K562 (cell line): ENCODE results near the gene FBXO27. TPM values are rescaled to one million over a fixed set of nuclear protein-coding genes. Genes with fewer than 3 reads are reported as not detected.

Experiments
- ATAC-seq: fragments of 200-7000 bp; cut with Tn5 transposase; 3 replicates; pipeline ENCODE4 v1.9.1; 2020; ENCODE audit warnings: moderate library complexity
- BruUV-seq: library from RNA; stranded (reverse); fragments of 400-500 nt; replicated peaks from 2 replicates; lab custom pipeline; 2021; lab: Mats Ljungman, UMichigan
- CTCF ChIA-PET: fragments of 300-600 bp; formaldehyde crosslinking; extraction: SDS; loops from one replicate; lab custom pipeline; 2021; ENCODE audit warnings: low intra/inter-chr PET ratio; lab: Yijun Ruan, JAX
- POLR2A ChIA-PET: fragments of 300-600, 350-650 bp; sonication (Branson Sonifier 250); formaldehyde crosslinking; extraction: SDS; loops from one replicate; lab custom pipeline; 2021; ENCODE audit warnings: antibody characterized with exemption, inconsistent platforms; lab: Yijun Ruan, JAX
- DNase-seq, 4 experiments: peaks; one replicate each; pipeline versions ENCODE4 v3.0.0 to v3.0.0-alpha.2; 2011 to 2018; ENCODE audit warnings: low spot score in 3 of 4, mixed read lengths in 3 of 4; ENCODE audit errors: extremely low read depth in 1 of 4
- FAIRE-seq: peaks from 2 replicates; lab custom pipeline; 2011; peaks lifted over from hg19 to GRCh38; lab: Jason Lieb, UNC
- H2AFZ ChIP-seq: 2 replicates; pipeline ENCODE4 v1.6.0; 2011; ENCODE audit warnings: low read depth, low read length, control low read depth, inconsistent platforms
- H3K27ac ChIP-seq: fragments of 200-600 bp; 3 replicates; pipeline ENCODE4 v1.8.0; 2011; ENCODE audit warnings: low read depth, mild to moderate bottlenecking, control low read depth, inconsistent platforms, low read length, moderate library complexity, mixed read lengths; ENCODE audit errors: extremely low read depth
- H3K27me3 ChIP-seq, 2 experiments: fragments of 300-600 bp in 1 of 2; 2 replicates in 1 of 2; 3 replicates in 1 of 2; pipeline versions ENCODE4 v1.6.0 to v1.8.0; 2011; ENCODE audit warnings: inconsistent platforms in 2 of 2, low read length in 2 of 2, mild to moderate bottlenecking in 1 of 2, mixed read lengths in 1 of 2, moderate library complexity in 1 of 2; ENCODE audit not compliant: control insufficient read depth in 2 of 2, insufficient read depth in 2 of 2
- H3K36me3 ChIP-seq: fragments of 300-600 bp; 3 replicates; pipeline ENCODE4 v1.8.0; 2011; ENCODE audit warnings: mild to moderate bottlenecking, low read length, inconsistent platforms; ENCODE audit not compliant: control insufficient read depth, insufficient read depth
- H3K4me1 ChIP-seq, 2 experiments: fragments of 200-600 bp in 1 of 2; replicated peaks in 1 of 2; 2 replicates in 1 of 2; 3 replicates in 1 of 2; pipeline versions ENCODE4 v1.5.1 to v1.8.0; 2011; ENCODE audit warnings: inconsistent platforms in 2 of 2, low read length in 2 of 2, mild to moderate bottlenecking in 1 of 2, mixed read lengths in 1 of 2, moderate library complexity in 1 of 2; ENCODE audit not compliant: control insufficient read depth in 2 of 2, insufficient read depth in 2 of 2
- H3K4me2 ChIP-seq: 2 replicates; pipeline ENCODE4 v1.6.1; 2011; ENCODE audit warnings: low read length, control low read depth, inconsistent platforms, mixed read lengths; ENCODE audit not compliant: insufficient read depth
- H3K4me3 ChIP-seq: fragments of 200-600 bp; sonication (generic), shearing (Covaris generic); 2 replicates; pipeline ENCODE4 v1.5.1; 2016; ENCODE audit warnings: control low read depth, inconsistent platforms
- H3K79me2 ChIP-seq: fragments of 200-600 bp; 3 replicates; pipeline ENCODE4 v1.8.0; 2011; ENCODE audit warnings: low read length, inconsistent platforms; ENCODE audit not compliant: control insufficient read depth, insufficient read depth
- H3K9ac ChIP-seq, 2 experiments: 2 replicates each; pipeline versions ENCODE4 v1.6.0 to v1.6.1; 2011; ENCODE audit warnings: low read depth in 2 of 2, low read length in 2 of 2, control low read depth in 1 of 2, inconsistent platforms in 1 of 2, mild to moderate bottlenecking in 1 of 2, mixed read lengths in 1 of 2; ENCODE audit not compliant: insufficient read depth in 1 of 2
- H3K9me1 ChIP-seq: one replicate; pipeline ENCODE4 v1.6.0; 2011; ENCODE audit warnings: inconsistent platforms, mild to moderate bottlenecking, low read length, moderate library complexity; ENCODE audit not compliant: control insufficient read depth, insufficient read depth
- H3K9me3 ChIP-seq: replicated peaks from 2 replicates; pipeline ENCODE4 v1.5.1; 2011; ENCODE audit warnings: low read depth, low read length, inconsistent platforms; ENCODE audit not compliant: control insufficient read depth, insufficient read depth
- H4K20me1 ChIP-seq: replicated peaks from 2 replicates; pipeline ENCODE4 v1.6.1; 2011; ENCODE audit warnings: low read length, inconsistent platforms, mixed read lengths; ENCODE audit not compliant: control insufficient read depth, insufficient read depth
- CEBPB ChIP-seq: fragments of 450-650 bp; IDR thresholded peaks from 2 replicates; pipeline ENCODE4 v1.6.1; 2016; ENCODE audit warnings: missing genetic modification characterization, missing compliant biosample characterization
- CEBPG ChIP-seq, 3 experiments: fragments of 200-800 bp in 1 of 3; sonication (Bioruptor generic) in 1 of 3; sonication (generic) in 1 of 3; formaldehyde crosslinking in 1 of 3; IDR thresholded peaks in 2 of 3; conservative IDR thresholded peaks in 1 of 3; 2 replicates each; pipeline versions ENCODE4 v1.6.1 to v1.8.0; 2016 to 2022; ENCODE audit warnings: missing compliant biosample characterization in 2 of 3, missing genetic modification characterization in 2 of 3, mild to moderate bottlenecking in 1 of 3, missing genetic modification reagents in 1 of 3
- CREB1 ChIP-seq, 2 experiments: sonication (generic) in 1 of 2; formaldehyde crosslinking in 1 of 2; IDR thresholded peaks; 2 replicates each; pipeline versions ENCODE4 v1.6.1 to v1.8.0; 2012 to 2022; ENCODE audit warnings: inconsistent platforms in 1 of 2, mild to moderate bottlenecking in 1 of 2, missing genetic modification reagents in 1 of 2, moderate library complexity in 1 of 2
- HDAC1 ChIP-seq, 2 experiments: fragments of 450-650 bp; IDR thresholded peaks; 2 replicates each; pipeline ENCODE4 v1.6.1; 2016 to 2017; ENCODE audit warnings: inconsistent platforms in 1 of 2, mild to moderate bottlenecking in 1 of 2, moderate library complexity in 1 of 2
- L3MBTL2 ChIP-seq: fragments of 450-650 bp; IDR thresholded peaks from 2 replicates; pipeline ENCODE4 v1.6.1; 2016; ENCODE audit warnings: mild to moderate bottlenecking, moderate library complexity
- LCOR ChIP-seq: sonication (generic); formaldehyde crosslinking; IDR thresholded peaks from 2 replicates; pipeline ENCODE4 v1.8.0; 2022; ENCODE audit warnings: mild to moderate bottlenecking, missing genetic modification reagents
- NCOA2 ChIP-seq, 2 experiments: fragments of 450-650 bp; IDR thresholded peaks; 2 replicates each; pipeline ENCODE4 v1.6.1; 2018; ENCODE audit warnings: mild to moderate bottlenecking in 2 of 2, moderate library complexity in 1 of 2; ENCODE audit not compliant: partially characterized antibody in 2 of 2
- NR2C1 ChIP-seq, 2 experiments: fragments of 450-650 bp; IDR thresholded peaks; 2 replicates each; pipeline ENCODE4 v1.6.1; 2017; ENCODE audit warnings: mild to moderate bottlenecking in 2 of 2, antibody characterized with exemption in 1 of 2, inconsistent platforms in 1 of 2, missing compliant biosample characterization in 1 of 2, missing genetic modification characterization in 1 of 2
- PHF8 ChIP-seq: fragments of 200-600 bp; sonication (generic); IDR thresholded peaks from 2 replicates; pipeline ENCODE4 v1.6.1; 2012; ENCODE audit warnings: mixed run types, mild to moderate bottlenecking, inconsistent platforms, low read length, moderate library complexity, borderline replicate concordance
- POLR2A ChIP-seq: fragments of 450-650 bp; conservative IDR thresholded peaks from 2 replicates; pipeline ENCODE4 v1.6.1; 2016
- RB1 ChIP-seq: fragments of 450-650 bp; IDR thresholded peaks from 2 replicates; pipeline ENCODE4 v1.6.1; 2017; ENCODE audit warnings: low read depth, mild to moderate bottlenecking
- SMARCA5 ChIP-seq: fragments of 450-650 bp; IDR thresholded peaks from 2 replicates; pipeline ENCODE4 v1.6.1; 2016
- SMARCE1 ChIP-seq: fragments of 450-650 bp; IDR thresholded peaks from 2 replicates; pipeline ENCODE4 v1.7.1; 2016; ENCODE audit warnings: mild to moderate bottlenecking
- TARDBP ChIP-seq: fragments of 450-650 bp; IDR thresholded peaks from 2 replicates; pipeline ENCODE4 v1.6.1; 2016
- TEAD1 ChIP-seq, 2 experiments: fragments of 450-650 bp in 1 of 2; sonication (generic) in 1 of 2; formaldehyde crosslinking; IDR thresholded peaks; 2 replicates each; pipeline versions ENCODE4 v1.4.0 to v1.8.0; 2020 to 2022; ENCODE audit warnings: mild to moderate bottlenecking in 2 of 2, missing genetic modification reagents in 1 of 2
- ZBTB1 ChIP-seq: sonication (generic); formaldehyde crosslinking; IDR thresholded peaks from 2 replicates; pipeline ENCODE4 v1.8.1; 2023; ENCODE audit warnings: missing genetic modification reagents, low read depth, mild to moderate bottlenecking, borderline replicate concordance
- ZNF263 ChIP-seq: sonication (generic); formaldehyde crosslinking; IDR thresholded peaks from 2 replicates; pipeline ENCODE4 v1.8.0; 2022; ENCODE audit warnings: mild to moderate bottlenecking, missing genetic modification reagents, borderline replicate concordance
- WGBS: fragments of 100-300 bp; shearing (Covaris generic); methylation state at CpG from one replicate; pipeline ENCODE4 v1.1.6; 2016; ENCODE audit warnings: low coverage, mixed read lengths; ENCODE audit not compliant: insufficient coverage; ENCODE audit errors: missing lambda C conversion rate; 5-methylcytosine and 5-hydroxymethylcytosine counted together
- in situ Hi-C: fragments of 300-500 bp; cut with MboI; formaldehyde crosslinking; loops from 4 replicates; pipeline ENCODE4 v1.15.0; 2018; ENCODE audit warnings: inconsistent platforms, mixed read lengths
- intact Hi-C: fragments of 100-400 bp; cut with micrococcal nuclease; formaldehyde crosslinking; loops from 2 replicates; pipeline ENCODE4 v1.14.2; 2022
- polyA plus RNA-seq, 8 experiments: library from polyadenylated mRNA; depleted of rRNA in 4 of 8; stranded (reverse) in 5 of 8; unstranded in 3 of 8; fragments of >200 nt; fragmentation: Nextera tagmentation in 2 of 8; fragmentation: Illumina TruSeq in 1 of 8; extraction: Ambion mirVana in 2 of 8; extraction: Trizol in 1 of 8; gene quantifications; 2 replicates each; pipeline versions ENCODE4 v1.2.1 to v1.2.3, GENCODE V29; 2011 to 2014; ENCODE audit warnings: inconsistent platforms in 1 of 8, missing spikeins in 1 of 8
- total RNA-seq, 7 experiments: library from RNA; depleted of rRNA in 6 of 7; stranded (reverse); fragments of >200 nt in 6 of 7; fragmentation: Illumina TruSeq in 2 of 7; extraction: Trizol in 2 of 7; gene quantifications; 2 replicates each; pipeline versions ENCODE4 v1.2.1 to v1.2.3, GENCODE V29; 2011 to 2021; ENCODE audit warnings: low replicate concordance in 1 of 7
- TF ChIP-seq, protein P1 (sequence below): fragments of 450-650 bp; IDR thresholded peaks from 2 replicates; pipeline ENCODE4 v1.6.1; 2018; ENCODE audit not compliant: partially characterized antibody

The FBXO27 gene
- total and polyA plus RNA-seq, 9 of the 15 experiments (the other 6 are each of a cell fraction or from before 2014, with no cell fraction given): 1.8 to 11.0 (median 6.3) TPM

DNA sequence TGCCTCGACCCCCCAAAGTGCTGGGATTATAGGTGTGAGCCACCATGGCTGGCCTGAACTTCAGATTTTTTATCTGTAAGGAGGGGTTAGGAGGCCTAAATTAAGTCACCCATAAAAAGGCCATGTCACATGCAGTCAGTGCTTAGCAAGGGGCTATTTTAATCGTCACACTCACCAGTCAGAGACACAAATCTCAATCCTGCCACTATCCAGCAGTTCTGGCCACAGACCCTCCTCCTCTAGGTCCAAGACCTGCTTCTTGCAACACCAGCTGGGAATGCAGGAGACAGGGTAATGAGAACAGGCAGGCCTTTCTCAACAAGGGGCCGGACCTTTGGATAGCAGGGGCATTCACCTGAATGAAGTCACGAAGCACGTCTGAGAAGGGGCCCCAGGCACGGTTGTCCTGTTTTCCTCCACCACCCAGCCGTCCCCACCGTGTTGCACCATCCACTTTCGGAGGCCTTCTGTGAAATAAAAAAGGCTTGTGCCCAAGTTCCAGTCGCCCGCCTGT, 1.4 kb downstream of the FBXO27 start:
- ATAC-seq: peak; percentile 3
- no peaks in the 10 kb centered on the region for H3K27me3 ChIP-seq
- peak overlapping the region; percentile 82 for H2AFZ ChIP-seq
- H3K9me3 ChIP-seq: 0 out of 2 replicates have a peak, but pooled peaks cover under 1% of the 10 kb centered on the region
- BruUV-seq: TSS peak; percentile 93
- H3K4me1 ChIP-seq: peaks cover 7 to 23% of the 10 kb centered on the region in 2 experiments; a peak in 4 of 5 replicates
- H3K79me2 ChIP-seq: no peaks in the 10 kb centered on the region
- no peaks in the 10 kb centered on the region for H4K20me1 ChIP-seq
- no peak for FAIRE-seq
- ChIA-PET CTCF (no interaction called here), POLR2A (interaction anchor here (0.6 to 0.8 kb wide), 4 partner anchors 15 to 460 kb away, joined by 3 read pairs; no protein-coding TSS in a partner anchor)
- H3K27ac ChIP-seq: peak overlapping the region; percentile 64
- no peak for DNase-seq
- H3K4me2 ChIP-seq: peak overlapping the region; percentile 86
- H3K36me3 ChIP-seq: no peaks in the 10 kb centered on the region
- WGBS: 9% methylated on average over 8 of the region's 11 CpGs
- H3K4me3 ChIP-seq: peak overlapping the region; percentile 54
- intact Hi-C loops (loop anchor here (2.0 to 5.0 kb wide), 2 partner anchors 54 to 68 kb away; partner anchors contain the start of gene FBXO17), in situ Hi-C loops (no loop called here)
- peak overlapping the region; percentile 62 to 85; a peak in 3 of 4 replicates for H3K9ac ChIP-seq
- no peaks in the 10 kb centered on the region for H3K9me1 ChIP-seq
- TF ChIP-seq SMARCE1 (0 out of 2 replicates have a peak, but pooled peaks have one; percentile 23), PHF8 (0 out of 2 replicates have a peak, but pooled peaks have one; percentile 12), TARDBP (no peak), NR2C1 (IDR thresholded peaks at IDR 0.05) (no peak), NR2C1 (tag; IDR thresholded peaks at IDR 0.05) (no peak), CEBPB (peak; percentile 79), RB1 (0 out of 2 replicates have a peak, but pooled peaks have one; percentile 9), L3MBTL2 (peak; percentile 17; the same call in 1 of the 2 replicates), CREB1 (IDR thresholded peaks at IDR 0.05) (no peak), CREB1 (CRISPR knock-in tag; IDR thresholded peaks at IDR 0.05) (peak; percentile 8; the same call in 1 of the 2 replicates), CEBPG (CRISPR knock-in tag; IDR thresholded peaks at IDR 0.05) (peak; percentile 51), CEBPG (tag; conservative IDR thresholded peaks at IDR 0.05 in 1 of 2, IDR thresholded peaks at IDR 0.05 in 1 of 2) (peak in 1 of 2 experiments; percentile 61; a peak in 2 of 4 replicates), POLR2A (0 out of 2 replicates have a peak, but pooled peaks have one; percentile 33), NCOA2 (IDR thresholded peaks at IDR 0.05; ENCODE audit: partially characterized antibody in 2 of 2) (no peak), ZBTB1 (no peak), ZNF263 (CRISPR knock-in tag) (no peak; the same call in 1 of the 2 replicates), SMARCA5 (no peak), TEAD1 (CRISPR knock-in tag; IDR thresholded peaks at IDR 0.05) (0 out of 4 replicates have a peak, but pooled peaks of 1 of the 2 experiments have one; percentile 28), LCOR (CRISPR knock-in tag) (0 out of 2 replicates have a peak, but pooled peaks have one; percentile 4), HDAC1 (IDR thresholded peaks at IDR 0.05) (0 out of 4 replicates have a peak, but pooled peaks of 1 of the 2 experiments have one; percentile 6)
- TF ChIP-seq, protein P1, sequence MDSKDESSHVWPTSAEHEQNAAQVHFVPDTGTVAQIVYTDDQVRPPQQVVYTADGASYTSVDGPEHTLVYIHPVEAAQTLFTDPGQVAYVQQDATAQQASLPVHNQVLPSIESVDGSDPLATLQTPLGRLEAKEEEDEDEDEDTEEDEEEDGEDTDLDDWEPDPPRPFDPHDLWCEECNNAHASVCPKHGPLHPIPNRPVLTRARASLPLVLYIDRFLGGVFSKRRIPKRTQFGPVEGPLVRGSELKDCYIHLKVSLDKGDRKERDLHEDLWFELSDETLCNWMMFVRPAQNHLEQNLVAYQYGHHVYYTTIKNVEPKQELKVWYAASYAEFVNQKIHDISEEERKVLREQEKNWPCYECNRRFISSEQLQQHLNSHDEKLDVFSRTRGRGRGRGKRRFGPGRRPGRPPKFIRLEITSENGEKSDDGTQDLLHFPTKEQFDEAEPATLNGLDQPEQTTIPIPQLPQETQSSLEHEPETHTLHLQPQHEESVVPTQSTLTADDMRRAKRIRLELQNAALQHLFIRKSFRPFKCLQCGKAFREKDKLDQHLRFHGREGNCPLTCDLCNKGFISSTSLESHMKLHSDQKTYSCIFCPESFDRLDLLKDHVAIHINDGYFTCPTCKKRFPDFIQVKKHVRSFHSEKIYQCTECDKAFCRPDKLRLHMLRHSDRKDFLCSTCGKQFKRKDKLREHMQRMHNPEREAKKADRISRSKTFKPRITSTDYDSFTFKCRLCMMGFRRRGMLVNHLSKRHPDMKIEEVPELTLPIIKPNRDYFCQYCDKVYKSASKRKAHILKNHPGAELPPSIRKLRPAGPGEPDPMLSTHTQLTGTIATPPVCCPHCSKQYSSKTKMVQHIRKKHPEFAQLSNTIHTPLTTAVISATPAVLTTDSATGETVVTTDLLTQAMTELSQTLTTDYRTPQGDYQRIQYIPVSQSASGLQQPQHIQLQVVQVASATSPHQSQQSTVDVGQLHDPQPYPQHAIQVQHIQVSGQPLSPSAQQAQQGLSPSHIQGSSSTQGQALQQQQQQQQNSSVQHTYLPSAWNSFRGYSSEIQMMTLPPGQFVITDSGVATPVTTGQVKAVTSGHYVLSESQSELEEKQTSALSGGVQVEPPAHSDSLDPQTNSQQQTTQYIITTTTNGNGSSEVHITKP: peak; percentile 1
